Kidney (tissue), 14 donors: ENCODE results near the gene ZIC4. TPM values are rescaled to one million over a fixed set of nuclear protein-coding genes. Genes with fewer than 3 reads are reported as not detected.

Source experiments
- DNase-seq, 5 donors: peaks; one replicate each; pipeline ENCODE4 v3.0.0-alpha.2; 2013 to 2020
- FAIRE-seq: peaks from 2 replicates; lab custom pipeline; 2012; peaks lifted over from hg19 to GRCh38; lab: Jason Lieb, UNC
- H3K27ac ChIP-seq, 2 donors: one replicate each; pipeline ENCODE4 v1.7.0; 2013; ENCODE audit warnings: low read depth in 2 of 2, low read length in 2 of 2, inconsistent platforms in 1 of 2
- H3K27me3 ChIP-seq: one replicate; pipeline ENCODE4 v1.7.1; 2013; ENCODE audit warnings: low read length, inconsistent platforms; ENCODE audit not compliant: control insufficient read depth, insufficient read depth
- H3K36me3 ChIP-seq, 3 donors: one replicate each; pipeline versions ENCODE4 v1.7.0 to v1.7.1; 2013; ENCODE audit warnings: low read length in 3 of 3, control low read depth in 1 of 3, inconsistent platforms in 1 of 3; ENCODE audit not compliant: insufficient read depth in 3 of 3, control insufficient read depth in 2 of 3
- H3K4me1 ChIP-seq, 3 donors: one replicate each; pipeline versions ENCODE4 v1.7.0 to v1.7.1; 2013; ENCODE audit warnings: low read length in 3 of 3, inconsistent platforms in 1 of 3, low read depth in 1 of 3; ENCODE audit not compliant: control insufficient read depth in 2 of 3, insufficient read depth in 2 of 3
- H3K4me3 ChIP-seq, 3 donors: one replicate each; pipeline versions ENCODE4 v1.7.0 to v1.8.1; 2013; ENCODE audit warnings: low read length in 3 of 3, control low read depth in 1 of 3, inconsistent platforms in 1 of 3
- H3K9ac ChIP-seq, 3 donors: one replicate each; pipeline versions ENCODE4 v1.7.0 to v1.7.1; 2013; ENCODE audit warnings: low read length in 3 of 3, control low read depth in 1 of 3, inconsistent platforms in 1 of 3
- H3K9me3 ChIP-seq, 3 donors: one replicate each; pipeline versions ENCODE4 v1.7.0 to v1.7.1; 2013; ENCODE audit warnings: low read length in 3 of 3, control low read depth in 1 of 3, inconsistent platforms in 1 of 3; ENCODE audit not compliant: control insufficient read depth in 2 of 3, insufficient read depth in 1 of 3
- CTCF ChIP-seq: IDR thresholded peaks from 3 replicates; pipeline ENCODE4 v1.5.1; 2012; ENCODE audit warnings: mild to moderate bottlenecking, moderate library complexity, borderline replicate concordance; ENCODE audit not compliant: insufficient read depth; ENCODE audit errors: extremely low read depth
- intact Hi-C: fragments of 100-400 bp; cut with DNase I; formaldehyde crosslinking; loops from one replicate; pipeline ENCODE4 v1.11.1; 2022
- polyA plus RNA-seq: library from polyadenylated mRNA; stranded (reverse); fragments of 350-450 nt; fragmentation: Illumina TruSeq; extraction: RNeasy Lipid Tissue Mini Kit (QIAGEN cat#74804); gene quantifications from one replicate; pipeline ENCODE4 v1.2.3, GENCODE V29; 2014; ENCODE audit warnings: low read depth, low replicate concordance; ENCODE audit not compliant: insufficient read depth
- total RNA-seq: library from RNA; stranded (reverse); fragmentation: NEBNext Ultra II Directional; extraction: Animal tissue kit (Norgen Biotek cat#: 25700); gene quantifications from one replicate; pipeline ENCODE4 v1.2.1, GENCODE V29; 2021
- donor health status: control.
- donor health status: control.
- donor health status: control.
- donor health status: control.
- donor health status: control.
- donor health status: DM: yes; HTN: yes; CAD: no.
- donor health status: Normal renal cell carcinoma (clear cell type).

ZIC4 gene
- total and polyA plus RNA-seq, 2 donors from 2014 or later = not detected

- Histone ChIP-seq H3K27ac (no peak overlapping the region), H3K4me3 (no peak overlapping the region), H3K9ac (no peak overlapping the region), H3K27me3 (peaks cover 84% of the 10 kb centered on the region), H3K36me3 (no peaks in the 10 kb centered on the region), H3K9me3 (no peaks in the 10 kb centered on the region), H3K4me1 (peaks cover 0 to 7% (median 0%) of the 10 kb centered on the region in 3 donors)
- FAIRE-seq (no peak), DNase-seq (peak in 2 of 5 donors; percentile 8 to 37)
- no peak for TF ChIP-seq CTCF
- intact Hi-C loops = no loop called here
These were observed 15.5 kb downstream of the ZIC4 start for GRCh38 chr3:147390589-147391569.

- Histone ChIP-seq H3K4me1 (peaks cover 0 to 6% (median 0%) of the 10 kb centered on the region in 3 donors), H3K4me3 (no peak overlapping the region), H3K36me3 (no peaks in the 10 kb centered on the region), H3K9ac (no peak overlapping the region), H3K9me3 (no peaks in the 10 kb centered on the region), H3K27me3 (peaks cover 84% of the 10 kb centered on the region), H3K27ac (no peak overlapping the region)
- intact Hi-C loops = no loop called here
- TF ChIP-seq CTCF = no peak
- DNase-seq (peak in 1 of 5 donors; percentile 9), FAIRE-seq (no peak)
These were observed 16.6 kb downstream of the ZIC4 start for GRCh38 chr3:147389717-147390116.

- peaks cover 0 to 6% (median 0%) of the 10 kb centered on the region in 3 donors for H3K4me1 ChIP-seq
- peaks cover 85% of the 10 kb centered on the region for H3K27me3 ChIP-seq
- FAIRE-seq = no peak
- intact Hi-C loops = no loop called here
- H3K4me3 ChIP-seq = no peak overlapping the region
- H3K36me3 ChIP-seq = no peaks in the 10 kb centered on the region
- DNase-seq = no peak
- TF ChIP-seq CTCF = no peak
- no peak overlapping the region for H3K27ac ChIP-seq
- no peak overlapping the region for H3K9ac ChIP-seq
- no peaks in the 10 kb centered on the region for H3K9me3 ChIP-seq
These were observed 17.4 kb downstream of the ZIC4 start for GRCh38 chr3:147388700-147389580.
